ENCODE data around the gene TMEM164.

TMEM164 gene

GRCh38 chrX:110173192-110174175 is 170.6 kb downstream of the TMEM164 start:
- DNase-seq = no peak

GRCh38 chrX:110175146-110175545 is 172.2 kb downstream of the TMEM164 start:
- no peak for DNase-seq

- DNase-seq = no peak
These were observed 172.8 kb downstream of the TMEM164 start for GRCh38 chrX:110175696-110176095.

GRCh38 chrX:110178179-110178865 is 175.4 kb downstream of the TMEM164 start:
- DNase-seq = no peak

- no peak for DNase-seq
These were observed 177.4 kb downstream of the TMEM164 start for GRCh38 chrX:110180176-110180927.

- DNase-seq = no peak
These were observed 178.0 kb downstream of the TMEM164 start for GRCh38 chrX:110180928-110181310.

GRCh38 chrX:110181459-110182137 is 178.7 kb downstream of the TMEM164 start:
- DNase-seq = no peak

- DNase-seq = no peak
These were observed 179.4 kb downstream of the TMEM164 start for GRCh38 chrX:110182362-110182761.

GRCh38 chrX:110182865-110183264 is 180.0 kb downstream of the TMEM164 start:
- DNase-seq = no peak

- no peak for DNase-seq
These were observed 180.4 kb downstream of the TMEM164 start for GRCh38 chrX:110183314-110183713.

- DNase-seq = no peak
These were observed 186.0 kb downstream of the TMEM164 start for GRCh38 chrX:110188701-110189558.

- DNase-seq = no peak
These were observed 189.6 kb downstream of the TMEM164 start for GRCh38 chrX:110192516-110192915.

GRCh38 chrX:110194977-110195376 is 192.1 kb downstream of the TMEM164 start:
- no peak for DNase-seq

- no peak for DNase-seq
These were observed 198.9 kb downstream of the TMEM164 start for GRCh38 chrX:110201799-110202198.

GRCh38 chrX:110204986-110205385 is 202.1 kb downstream of the TMEM164 start:
- DNase-seq = no peak

GRCh38 chrX:110208092-110208491 is 205.2 kb downstream of the TMEM164 start:
- DNase-seq = no peak

- no peak for DNase-seq
These were observed 207.7 kb downstream of the TMEM164 start for GRCh38 chrX:110210417-110211139.

- no peak for DNase-seq
These were observed 208.4 kb downstream of the TMEM164 start for GRCh38 chrX:110211340-110211739.

- DNase-seq = no peak
These were observed 209.4 kb downstream of the TMEM164 start for GRCh38 chrX:110212299-110212698.

- no peak for DNase-seq
These were observed 210.3 kb downstream of the TMEM164 start for GRCh38 chrX:110213183-110213582.

GRCh38 chrX:110214684-110215083 is 211.8 kb downstream of the TMEM164 start:
- no peak for DNase-seq

All from NCI-H2029 treated with DMSO at 0.1 percent for 48 hours (cell line).